Iris pigment epithelial cell (primary cell): ENCODE results near the gene KPNA5.
A peak's percentile ranks its signal among the peaks of the same experiment; 100 is the strongest.
"Not testable (repeated sequence)": the region's sequence is repeated elsewhere in the genome, so short reads cannot be mapped to it uniquely, and the experiment has no call there.

Experiments
- DNase-seq: peaks from one replicate; pipeline ENCODE4 v3.0.0-alpha.2; 2011; ENCODE audit warnings: low read depth

The KPNA5 gene

GRCh38 chr6:116703888-116704287 is 22.9 kb downstream of the KPNA5 start:
- not testable (repeated sequence) for DNase-seq

- no peak for DNase-seq
Observed at GRCh38 chr6:116705917-116706316, 24.9 kb downstream of the KPNA5 start.

- no peak for DNase-seq
Observed at GRCh38 chr6:116714296-116714695, 33.3 kb downstream of the KPNA5 start.

GRCh38 chr6:116714761-116715160 is 33.8 kb downstream of the KPNA5 start:
- DNase-seq = peak; percentile 2

- no peak for DNase-seq
Observed at GRCh38 chr6:116726947-116727346, 45.9 kb downstream of the KPNA5 start.

- no peak for DNase-seq
Observed at GRCh38 chr6:116730513-116730912, 49.5 kb downstream of the KPNA5 start.

GRCh38 chr6:116737004-116737403 is 56.0 kb downstream of the KPNA5 start:
- DNase-seq = no peak

- DNase-seq = not testable (repeated sequence)
Observed at GRCh38 chr6:116740486-116740885, 59.5 kb downstream of the KPNA5 start.

GRCh38 chr6:116741571-116741970 is 60.6 kb downstream of the KPNA5 start:
- no peak for DNase-seq

GRCh38 chr6:116745176-116745575 is 64.2 kb downstream of the KPNA5 start:
- no peak for DNase-seq

- DNase-seq = no peak
Observed at GRCh38 chr6:116761779-116762178, 80.8 kb downstream of the KPNA5 start.

- no peak for DNase-seq
Observed at GRCh38 chr6:116762235-116762634, 81.2 kb downstream of the KPNA5 start.

- DNase-seq = no peak
Observed at GRCh38 chr6:116763048-116763447, 82.0 kb downstream of the KPNA5 start.

GRCh38 chr6:116763906-116764628 is 83.1 kb downstream of the KPNA5 start:
- DNase-seq = no peak

- DNase-seq = peak; percentile 1
Observed at GRCh38 chr6:116764629-116764960, 83.6 kb downstream of the KPNA5 start.

- peak; percentile 18 for DNase-seq
Observed at GRCh38 chr6:116764961-116765841, 84.2 kb downstream of the KPNA5 start, which contains the start of gene FAM162B. FAM162B (minus strand) TSS chr6:116765719; CDS start chr6:116765576, 143 bp downstream.

- no peak for DNase-seq
Observed at GRCh38 chr6:116766506-116767176, 85.6 kb downstream of the KPNA5 start.

GRCh38 chr6:116767715-116768114 is 86.7 kb downstream of the KPNA5 start:
- DNase-seq = no peak

GRCh38 chr6:116772450-116772849 is 91.4 kb downstream of the KPNA5 start:
- no peak for DNase-seq

GRCh38 chr6:116773886-116774285 is 92.9 kb downstream of the KPNA5 start:
- peak; percentile 37 for DNase-seq

GRCh38 chr6:116779573-116780164 is 98.7 kb downstream of the KPNA5 start:
- DNase-seq = peak; percentile 29

- DNase-seq = peak; percentile 26
Observed at GRCh38 chr6:116783852-116784251, 102.8 kb downstream of the KPNA5 start.
